Activated CD4-positive, alpha-beta T cell treated with anti-CD3 and anti-CD28 coated beads for 48 hours (primary cell): ENCODE measurements around the gene SLC25A14.
"Not testable (repeated sequence)": the region's sequence is repeated elsewhere in the genome, so short reads cannot be mapped to it uniquely, and the experiment has no call there.

ENCODE experiments used
- DNase-seq: peaks from one replicate; pipeline ENCODE4 v3.0.0-alpha.2; 2020

SLC25A14 gene

GRCh38 chrX:130339408-130340222, at the start of gene SLC25A14:
SLC25A14 (plus strand) TSS chrX:130339919; CDS start chrX:130340279, 360 bp downstream.
- peak; percentile 75 for DNase-seq

- DNase-seq = no peak
Observed at GRCh38 chrX:130295519-130296296, 44.0 kb upstream of the SLC25A14 start.

GRCh38 chrX:130296297-130296678, 43.4 kb upstream of the SLC25A14 start:
- DNase-seq = no peak

GRCh38 chrX:130296743-130297142, 43.0 kb upstream of the SLC25A14 start:
- no peak for DNase-seq

GRCh38 chrX:130299279-130300009, 40.3 kb upstream of the SLC25A14 start:
- DNase-seq = no peak

- DNase-seq = no peak
Observed at GRCh38 chrX:130300010-130300282, 39.8 kb upstream of the SLC25A14 start.

- DNase-seq = no peak
Observed at GRCh38 chrX:130301405-130301804, 38.3 kb upstream of the SLC25A14 start.

- no peak for DNase-seq
Observed at GRCh38 chrX:130301977-130302376, 37.7 kb upstream of the SLC25A14 start.

- no peak for DNase-seq
Observed at GRCh38 chrX:130304587-130305368, 34.9 kb upstream of the SLC25A14 start.

- not testable (repeated sequence) for DNase-seq
Observed at GRCh38 chrX:130319886-130320285, 19.8 kb upstream of the SLC25A14 start.

- DNase-seq = no peak
Observed at GRCh38 chrX:130321550-130321949, 18.2 kb upstream of the SLC25A14 start.

- DNase-seq = no peak
Observed at GRCh38 chrX:130330146-130330545, 9.6 kb upstream of the SLC25A14 start.

GRCh38 chrX:130330706-130331105, 9.0 kb upstream of the SLC25A14 start:
- DNase-seq = peak; percentile 41

- DNase-seq = no peak
Observed at GRCh38 chrX:130336531-130336930, 3.2 kb upstream of the SLC25A14 start.

- not testable (repeated sequence) for DNase-seq
Observed at GRCh38 chrX:130338869-130339268, 850 bp upstream of the SLC25A14 start.

GRCh38 chrX:130340271-130340670, 552 bp downstream of the SLC25A14 start:
- no peak for DNase-seq

GRCh38 chrX:130343411-130343810, 3.7 kb downstream of the SLC25A14 start:
- DNase-seq = no peak

GRCh38 chrX:130347321-130347720, 7.6 kb downstream of the SLC25A14 start:
- no peak for DNase-seq

- DNase-seq = no peak
Observed at GRCh38 chrX:130351567-130351966, 11.8 kb downstream of the SLC25A14 start.

GRCh38 chrX:130352050-130352449, 12.3 kb downstream of the SLC25A14 start:
- not testable (repeated sequence) for DNase-seq

GRCh38 chrX:130376077-130376476, 36.4 kb downstream of the SLC25A14 start:
- DNase-seq = no peak

GRCh38 chrX:130378024-130378669, 38.4 kb downstream of the SLC25A14 start:
- DNase-seq = no peak
